Esophagus squamous epithelium (tissue), 5 donors: Measurements from ENCODE around the gene NCAPH2. TPM values are rescaled to one million over a fixed set of nuclear protein-coding genes. Genes with fewer than 3 reads are reported as not detected.

ENCODE experiments used
- DNase-seq: peaks from one replicate; lab custom pipeline; 2025; lab: John Stamatoyannopoulos, UW
- H3K27ac ChIP-seq, 4 donors: fragments of 200-600 bp; sonication (generic); one replicate each; pipeline ENCODE4 v1.5.1; 2016 to 2019; ENCODE audit warnings: mild to moderate bottlenecking in 1 of 4
- H3K27me3 ChIP-seq, 4 donors: fragments of 200-600 bp; sonication (generic); 1 replicate in 3 of 4; 2 replicates in 1 of 4; pipeline versions ENCODE4 v1.5.1 to v1.6.0; 2017 to 2021; ENCODE audit warnings: antibody characterized with exemption in 1 of 4
- H3K36me3 ChIP-seq, 3 donors: fragments of 200-600 bp; sonication (generic); one replicate each; pipeline ENCODE4 v1.5.1; 2016 to 2019
- H3K4me1 ChIP-seq, 3 donors: fragments of 200-600 bp; sonication (generic); one replicate each; pipeline ENCODE4 v1.5.1; 2017 to 2019
- H3K4me3 ChIP-seq, 4 donors: fragments of 200-600 bp; sonication (generic); 1 replicate in 3 of 4; 2 replicates in 1 of 4; pipeline ENCODE4 v1.5.1; 2016 to 2019; ENCODE audit warnings: mild to moderate bottlenecking in 2 of 4, moderate library complexity in 1 of 4
- H3K9me3 ChIP-seq, 3 donors: fragments of 200-600 bp; sonication (generic); one replicate each; pipeline ENCODE4 v1.5.1; 2016 to 2019
- POLR2A ChIP-seq, 4 donors: fragments of 450-650 bp; IDR thresholded peaks; one replicate each; pipeline ENCODE4 v1.6.1; 2017; ENCODE audit warnings: antibody characterized with exemption in 4 of 4, mild to moderate bottlenecking in 4 of 4, moderate library complexity in 3 of 4
- WGBS, 2 donors: methylation state at CpG; one replicate each; pipeline ENCODE4 v1.1.5; 2018; 5-methylcytosine and 5-hydroxymethylcytosine counted together
- intact Hi-C: fragments of 100-400 bp; cut with DNase I; formaldehyde crosslinking; loops from one replicate; pipeline ENCODE4 v1.15.0; 2022
- total RNA-seq, 4 donors: library from RNA; depleted of rRNA; stranded (reverse); fragments of >200 nt; gene quantifications; one replicate each; pipeline ENCODE4 v1.1.0, GENCODE V29; 2016
- TF ChIP-seq, protein P1 (sequence below), 6 experiments: fragments of 450-650 bp in 4 of 6; fragments of 200-600 bp in 2 of 6; sonication (generic) in 2 of 6; IDR thresholded peaks; one replicate each; pipeline ENCODE4 v1.5.1; 2016 to 2019; ENCODE audit warnings: antibody characterized with exemption in 6 of 6, mild to moderate bottlenecking in 4 of 6, moderate library complexity in 4 of 6
- donor health status: DM: yes; HTN: yes; CAD: no.

NCAPH2 gene
- total RNA-seq, 4 donors from 2014 or later: 30.2 to 42.6 (median 38.5) TPM

DNA sequence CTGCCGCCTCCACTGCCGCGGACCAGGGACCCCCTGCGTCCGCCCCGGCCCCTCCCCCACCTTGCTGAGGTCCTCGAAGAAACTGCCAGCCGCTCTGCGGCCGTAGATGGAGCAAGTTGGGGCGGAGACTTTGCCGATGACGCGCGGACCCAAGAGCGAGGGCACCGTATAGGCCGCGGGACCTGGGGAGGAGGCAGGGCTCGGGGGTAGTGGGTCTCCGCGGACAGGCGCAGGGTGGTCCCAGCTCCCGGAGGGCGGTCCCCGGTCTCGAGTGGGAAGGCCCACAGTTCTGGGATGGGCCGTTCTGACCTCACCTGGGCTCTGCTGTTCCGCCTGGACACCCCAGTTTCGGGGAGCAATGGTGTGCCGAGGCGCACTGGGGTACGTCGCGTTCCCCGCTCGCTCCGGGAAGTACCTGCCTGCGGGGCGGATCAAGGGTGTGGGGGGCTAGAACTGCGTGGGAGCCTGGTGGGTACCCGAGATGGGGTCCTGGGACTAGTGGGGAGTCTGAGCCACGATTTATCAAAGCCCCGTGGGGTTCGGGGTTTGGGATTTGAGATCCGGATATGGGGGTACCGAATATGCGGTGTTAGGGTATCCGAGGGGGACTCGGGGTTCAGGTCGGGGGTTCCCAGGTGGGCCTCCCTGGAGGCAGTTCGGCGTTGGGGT lies 23.0 kb downstream of the NCAPH2 start:
- Histone ChIP-seq H3K4me3 (peak overlapping the region; percentile 54 to 87 (median 64)), H3K27ac (peak overlapping the region; percentile 96 to 100 (median 98)), H3K36me3 (no peaks in the 10 kb centered on the region), H3K27me3 (peaks cover 0 to 43% (median 0%) of the 10 kb centered on the region in 4 donors), H3K4me1 (peaks cover 31 to 92% (median 42%) of the 10 kb centered on the region in 3 donors), H3K9me3 (no peaks in the 10 kb centered on the region)
- intact Hi-C loops: no loop called here
- peak; percentile 64 for DNase-seq
- 0% methylated on average over 3 of the region's 53 CpGs; no CpG with 5 or more reads in 1 of the 2 donors for WGBS, 2 donors
- TF ChIP-seq, protein P1, sequence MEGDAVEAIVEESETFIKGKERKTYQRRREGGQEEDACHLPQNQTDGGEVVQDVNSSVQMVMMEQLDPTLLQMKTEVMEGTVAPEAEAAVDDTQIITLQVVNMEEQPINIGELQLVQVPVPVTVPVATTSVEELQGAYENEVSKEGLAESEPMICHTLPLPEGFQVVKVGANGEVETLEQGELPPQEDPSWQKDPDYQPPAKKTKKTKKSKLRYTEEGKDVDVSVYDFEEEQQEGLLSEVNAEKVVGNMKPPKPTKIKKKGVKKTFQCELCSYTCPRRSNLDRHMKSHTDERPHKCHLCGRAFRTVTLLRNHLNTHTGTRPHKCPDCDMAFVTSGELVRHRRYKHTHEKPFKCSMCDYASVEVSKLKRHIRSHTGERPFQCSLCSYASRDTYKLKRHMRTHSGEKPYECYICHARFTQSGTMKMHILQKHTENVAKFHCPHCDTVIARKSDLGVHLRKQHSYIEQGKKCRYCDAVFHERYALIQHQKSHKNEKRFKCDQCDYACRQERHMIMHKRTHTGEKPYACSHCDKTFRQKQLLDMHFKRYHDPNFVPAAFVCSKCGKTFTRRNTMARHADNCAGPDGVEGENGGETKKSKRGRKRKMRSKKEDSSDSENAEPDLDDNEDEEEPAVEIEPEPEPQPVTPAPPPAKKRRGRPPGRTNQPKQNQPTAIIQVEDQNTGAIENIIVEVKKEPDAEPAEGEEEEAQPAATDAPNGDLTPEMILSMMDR (IDR thresholded peaks at IDR 0.05): no peak
- TF ChIP-seq POLR2A (IDR thresholded peaks at IDR 0.05): peak in 3 of 4 donors; percentile 51 to 94 (median 69)

GRCh38 chr22:50531546-50531961 lies 23.5 kb downstream of the NCAPH2 start:
- peaks cover 0 to 43% (median 0%) of the 10 kb centered on the region in 4 donors for H3K27me3 ChIP-seq
- intact Hi-C loops: no loop called here
- no peak for DNase-seq
- H3K27ac ChIP-seq: peak overlapping the region; percentile 96 to 100 (median 98)
- WGBS, 2 donors: 0% methylated on average over 1 to 10 of the region's 44 CpGs
- H3K4me1 ChIP-seq: peaks cover 31 to 92% (median 37%) of the 10 kb centered on the region in 3 donors
- TF ChIP-seq, protein P1 (IDR thresholded peaks at IDR 0.05): no peak
- TF ChIP-seq POLR2A (IDR thresholded peaks at IDR 0.05): peak in 2 of 4 donors; percentile 29 to 57
- no peaks in the 10 kb centered on the region for H3K36me3 ChIP-seq
- H3K4me3 ChIP-seq: peak overlapping the region; percentile 54 to 87 (median 64)
- H3K9me3 ChIP-seq: no peaks in the 10 kb centered on the region

DNA sequence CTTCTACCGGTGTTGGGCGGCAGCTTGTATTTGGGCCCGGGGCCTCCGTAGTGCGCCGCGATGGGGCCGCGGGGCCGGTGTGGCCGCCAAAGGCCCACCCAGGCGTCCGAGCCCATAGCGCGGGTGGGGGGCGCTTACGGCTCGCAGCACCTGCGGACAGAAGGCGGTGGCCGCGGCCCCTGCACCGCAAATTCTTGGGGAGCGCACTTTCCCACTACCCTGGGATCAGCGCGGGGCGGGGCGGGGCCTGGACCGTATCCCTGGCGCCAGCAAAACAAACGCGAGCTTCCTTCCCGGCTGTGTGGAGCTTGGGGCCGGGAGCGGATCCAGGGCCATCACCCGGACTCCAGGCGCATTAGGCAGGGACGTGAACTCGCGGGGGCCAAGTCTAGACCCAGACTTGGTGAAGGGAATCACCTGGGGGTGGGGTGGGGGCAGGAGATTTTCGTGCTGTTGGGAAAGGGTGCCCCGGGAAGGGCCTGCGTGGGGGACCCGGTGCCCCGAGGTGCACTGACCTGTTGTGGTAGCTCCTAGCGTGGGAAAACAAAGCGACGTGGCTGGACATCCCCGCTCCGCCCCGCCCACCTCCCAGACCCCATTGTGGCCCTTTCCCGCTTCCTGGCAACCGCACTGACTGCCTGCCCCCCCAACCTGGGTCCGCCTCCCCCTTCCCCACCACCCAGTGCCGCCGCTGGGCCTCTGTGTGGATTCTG lies 24.1 kb downstream of the NCAPH2 start:
- H3K27ac ChIP-seq: peak overlapping the region; percentile 96 to 100 (median 98)
- H3K9me3 ChIP-seq: no peaks in the 10 kb centered on the region
- peak in 2 of 4 donors; percentile 36 to 44 for TF ChIP-seq POLR2A (IDR thresholded peaks at IDR 0.05)
- TF ChIP-seq, protein P1 (IDR thresholded peaks at IDR 0.05): no peak
- H3K27me3 ChIP-seq: peaks cover 0 to 43% (median 0%) of the 10 kb centered on the region in 4 donors
- peak overlapping the region; percentile 54 to 87 (median 64) for H3K4me3 ChIP-seq
- no peaks in the 10 kb centered on the region for H3K36me3 ChIP-seq
- intact Hi-C loops: no loop called here
- DNase-seq: no peak
- H3K4me1 ChIP-seq: peaks cover 25 to 88% (median 31%) of the 10 kb centered on the region in 3 donors
- WGBS, 2 donors: 0 to 6% methylated on average over 6 to 8 of the region's 56 CpGs

GRCh38 chr22:50532824-50533796 lies 25.1 kb downstream of the NCAPH2 start:
- Histone ChIP-seq H3K36me3 (no peaks in the 10 kb centered on the region), H3K4me3 (peak overlapping the region in 1 of 4 donors; percentile 87), H3K9me3 (no peaks in the 10 kb centered on the region), H3K27me3 (peaks cover 0 to 49% (median 0%) of the 10 kb centered on the region in 4 donors), H3K4me1 (peaks cover 22 to 87% (median 32%) of the 10 kb centered on the region in 3 donors), H3K27ac (peak overlapping the region; percentile 96 to 100 (median 98))
- no peak for DNase-seq
- no peak for TF ChIP-seq POLR2A (IDR thresholded peaks at IDR 0.05)
- TF ChIP-seq, protein P1 (IDR thresholded peaks at IDR 0.05): no peak
- 72 to 82% methylated on average over 19 of the region's 19 CpGs for WGBS, 2 donors
- intact Hi-C loops: no loop called here
